ENCODE data around the gene ALDOC.

Gene ALDOC

GRCh38 chr17:28598799-28599310 lies 22.2 kb upstream of the ALDOC start, which contains the start of gene SPAG5:
SPAG5 (minus strand) TSS chr17:28599025; CDS start chr17:28598946, 79 bp downstream.
- peak; percentile 98 for DNase-seq (ENCODE audit: low spot score)
- no peak for TF ChIP-seq CTCF (IDR thresholded peaks at IDR 0.05; ENCODE audit: extremely low read depth, missing control alignments)

- DNase-seq (ENCODE audit: low spot score) = no peak
Measured at GRCh38 chr17:28598389-28598788, 21.7 kb upstream of the ALDOC start.

GRCh38 chr17:28597606-28598383 lies 21.1 kb upstream of the ALDOC start:
- no peak for DNase-seq (ENCODE audit: low spot score)
- no peak for TF ChIP-seq CTCF (IDR thresholded peaks at IDR 0.05; ENCODE audit: extremely low read depth, missing control alignments)

More at GRCh38 chr17:28598389-28598788, 21.7 kb upstream of the ALDOC start:
- TF ChIP-seq CTCF (IDR thresholded peaks at IDR 0.05; ENCODE audit: extremely low read depth, missing control alignments) = no peak

GRCh38 chr17:28592260-28592659 lies 15.6 kb upstream of the ALDOC start:
- no peak for DNase-seq (ENCODE audit: low spot score)
- TF ChIP-seq CTCF (IDR thresholded peaks at IDR 0.05; ENCODE audit: extremely low read depth, missing control alignments) = no peak

- no peak for DNase-seq (ENCODE audit: low spot score)
- no peak for TF ChIP-seq CTCF (IDR thresholded peaks at IDR 0.05; ENCODE audit: extremely low read depth, missing control alignments)
Measured at GRCh38 chr17:28585851-28586250, 9.2 kb upstream of the ALDOC start.

GRCh38 chr17:28584434-28584833 lies 7.7 kb upstream of the ALDOC start:
- TF ChIP-seq CTCF (IDR thresholded peaks at IDR 0.05; ENCODE audit: extremely low read depth, missing control alignments) = no peak
- DNase-seq (ENCODE audit: low spot score) = no peak

GRCh38 chr17:28582513-28582912 lies 5.8 kb upstream of the ALDOC start:
- no peak for DNase-seq (ENCODE audit: low spot score)
- no peak for TF ChIP-seq CTCF (IDR thresholded peaks at IDR 0.05; ENCODE audit: extremely low read depth, missing control alignments)

All from GM20000 (cell line).